Progenitor cell of endocrine pancreas (in vitro differentiated cells): ENCODE results near the gene CLCN2. TPM values are rescaled to one million over a fixed set of nuclear protein-coding genes. Genes with fewer than 3 reads are reported as not detected.

ENCODE experiments used
- DNase-seq: peaks from one replicate; pipeline ENCODE4 v3.0.0; 2021; ENCODE audit warnings: low spot score; ENCODE audit not compliant: unreplicated experiment
- H3K27ac Mint-ChIP-seq: 2 replicates; pipeline ENCODE4 v1.8.0; 2021; ENCODE audit warnings: mild to moderate bottlenecking, moderate library complexity, mixed read lengths
- H3K27me3 Mint-ChIP-seq: 2 replicates; pipeline ENCODE4 v1.8.0; 2021; ENCODE audit warnings: mixed read lengths
- H3K36me3 Mint-ChIP-seq: 2 replicates; pipeline ENCODE4 v1.8.0; 2022; ENCODE audit warnings: mixed read lengths; ENCODE audit not compliant: insufficient read depth
- H3K4me1 Mint-ChIP-seq: 2 replicates; pipeline ENCODE4 v1.8.0; 2021; ENCODE audit warnings: low read depth, mixed read lengths
- H3K4me3 Mint-ChIP-seq: 2 replicates; pipeline ENCODE4 v1.8.0; 2021; ENCODE audit warnings: low read depth, mild to moderate bottlenecking, moderate library complexity, mixed read lengths
- H3K9me3 Mint-ChIP-seq: 2 replicates; pipeline ENCODE4 v1.8.0; 2021; ENCODE audit warnings: low read depth, mixed read lengths
- total RNA-seq: library from RNA; stranded (reverse); gene quantifications from 2 replicates; pipeline ENCODE4 v1.2.1, GENCODE V29; 2021
- TF ChIP-seq, protein P1 (sequence below): fragments of 200-600 bp; sonication (generic); IDR thresholded peaks from one replicate; pipeline ENCODE4 v1.5.0; 2021; ENCODE audit warnings: antibody characterized with exemption, mild to moderate bottlenecking; ENCODE audit not compliant: unreplicated experiment

Gene CLCN2
- total RNA-seq, 1 donor from 2014 or later, result 21.9 TPM

DNA sequence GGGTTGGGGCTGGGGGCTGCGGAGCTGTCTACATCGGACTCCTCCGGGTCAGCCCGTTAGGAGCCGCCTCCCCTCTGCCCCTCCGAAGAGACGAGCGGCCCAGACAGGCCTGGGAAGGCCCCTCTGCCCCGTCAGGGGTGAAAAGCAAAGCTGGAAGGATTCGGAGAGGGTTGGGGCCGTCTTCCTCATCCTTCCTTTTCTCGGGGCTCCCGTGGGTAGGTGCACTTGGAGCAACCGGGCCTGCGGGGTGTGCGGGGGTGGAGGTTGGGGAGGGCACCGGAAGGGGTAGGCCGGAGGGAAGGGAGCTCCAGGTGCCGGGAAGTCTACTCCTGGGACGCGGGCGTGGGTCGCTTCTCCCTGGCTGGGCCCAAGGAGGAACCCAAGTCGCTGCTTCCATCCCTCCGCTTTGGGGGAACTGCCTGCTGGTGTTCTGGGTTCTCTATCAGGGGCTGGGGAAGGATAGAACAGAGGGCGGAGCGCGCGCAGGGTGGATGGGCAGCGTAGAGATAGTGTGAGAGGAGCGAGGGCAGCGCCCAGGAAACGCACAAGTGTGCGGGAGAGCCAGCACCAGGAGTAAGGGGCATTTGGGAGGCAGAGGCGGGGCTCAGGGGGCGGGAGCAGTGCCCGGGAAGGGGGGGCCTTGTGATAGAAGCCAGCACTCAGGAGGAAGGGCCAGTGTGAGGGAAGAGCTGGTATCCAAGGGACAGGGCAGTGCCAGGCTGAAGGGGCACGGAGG lies 695 bp upstream of the CLCN2 start:
- H3K36me3 Mint-ChIP-seq, result peaks cover 21% of the 10 kb centered on the region
- peak overlapping the region; percentile 96 for H3K4me3 Mint-ChIP-seq
- H3K27me3 Mint-ChIP-seq, result peaks cover 5% of the 10 kb centered on the region
- TF ChIP-seq, protein P1, sequence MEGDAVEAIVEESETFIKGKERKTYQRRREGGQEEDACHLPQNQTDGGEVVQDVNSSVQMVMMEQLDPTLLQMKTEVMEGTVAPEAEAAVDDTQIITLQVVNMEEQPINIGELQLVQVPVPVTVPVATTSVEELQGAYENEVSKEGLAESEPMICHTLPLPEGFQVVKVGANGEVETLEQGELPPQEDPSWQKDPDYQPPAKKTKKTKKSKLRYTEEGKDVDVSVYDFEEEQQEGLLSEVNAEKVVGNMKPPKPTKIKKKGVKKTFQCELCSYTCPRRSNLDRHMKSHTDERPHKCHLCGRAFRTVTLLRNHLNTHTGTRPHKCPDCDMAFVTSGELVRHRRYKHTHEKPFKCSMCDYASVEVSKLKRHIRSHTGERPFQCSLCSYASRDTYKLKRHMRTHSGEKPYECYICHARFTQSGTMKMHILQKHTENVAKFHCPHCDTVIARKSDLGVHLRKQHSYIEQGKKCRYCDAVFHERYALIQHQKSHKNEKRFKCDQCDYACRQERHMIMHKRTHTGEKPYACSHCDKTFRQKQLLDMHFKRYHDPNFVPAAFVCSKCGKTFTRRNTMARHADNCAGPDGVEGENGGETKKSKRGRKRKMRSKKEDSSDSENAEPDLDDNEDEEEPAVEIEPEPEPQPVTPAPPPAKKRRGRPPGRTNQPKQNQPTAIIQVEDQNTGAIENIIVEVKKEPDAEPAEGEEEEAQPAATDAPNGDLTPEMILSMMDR, result no peak
- peak; percentile 45 for DNase-seq
- peak overlapping the region; percentile 97 for H3K27ac Mint-ChIP-seq
- no peaks in the 10 kb centered on the region for H3K9me3 Mint-ChIP-seq
- H3K4me1 Mint-ChIP-seq, result peaks cover 31% of the 10 kb centered on the region

DNA sequence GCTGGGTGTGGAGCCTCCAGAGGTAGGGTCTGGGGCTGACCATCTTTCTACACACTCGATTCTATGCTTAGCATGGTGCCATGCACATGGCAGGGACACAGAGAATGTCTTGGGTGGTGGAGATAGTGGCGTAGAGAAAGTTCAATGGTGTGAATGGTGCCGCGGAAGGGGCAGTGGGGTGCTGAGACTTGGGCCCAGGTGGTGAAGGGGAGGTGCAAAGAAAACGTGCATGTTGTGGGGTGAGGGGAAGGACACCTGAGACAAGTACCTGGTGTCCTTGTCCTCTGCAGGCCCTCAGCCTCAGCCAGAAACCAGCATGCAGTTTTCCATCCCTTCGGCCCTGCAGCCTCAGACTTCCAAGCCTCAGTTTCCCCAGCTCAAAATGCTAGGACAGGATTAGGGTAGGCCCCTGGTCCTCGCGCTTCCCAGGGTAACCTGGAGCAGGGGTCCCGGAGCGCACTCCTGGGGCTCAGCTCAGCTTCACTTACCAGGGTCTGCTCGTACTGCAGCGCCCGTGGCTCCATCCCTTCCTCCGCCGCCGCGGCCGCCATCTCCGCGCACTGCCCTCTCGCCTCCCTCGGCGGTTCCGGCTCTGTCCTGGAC lies 375 bp downstream of the CLCN2 start:
- peak overlapping the region; percentile 40 for H3K27ac Mint-ChIP-seq
- H3K9me3 Mint-ChIP-seq, result no peaks in the 10 kb centered on the region
- peaks cover 13% of the 10 kb centered on the region for H3K36me3 Mint-ChIP-seq
- H3K4me3 Mint-ChIP-seq, result peak overlapping the region; percentile 84
- DNase-seq, result no peak
- peaks cover 25% of the 10 kb centered on the region for H3K4me1 Mint-ChIP-seq
- TF ChIP-seq, protein P1, result no peak
- peaks cover 5% of the 10 kb centered on the region for H3K27me3 Mint-ChIP-seq

DNA sequence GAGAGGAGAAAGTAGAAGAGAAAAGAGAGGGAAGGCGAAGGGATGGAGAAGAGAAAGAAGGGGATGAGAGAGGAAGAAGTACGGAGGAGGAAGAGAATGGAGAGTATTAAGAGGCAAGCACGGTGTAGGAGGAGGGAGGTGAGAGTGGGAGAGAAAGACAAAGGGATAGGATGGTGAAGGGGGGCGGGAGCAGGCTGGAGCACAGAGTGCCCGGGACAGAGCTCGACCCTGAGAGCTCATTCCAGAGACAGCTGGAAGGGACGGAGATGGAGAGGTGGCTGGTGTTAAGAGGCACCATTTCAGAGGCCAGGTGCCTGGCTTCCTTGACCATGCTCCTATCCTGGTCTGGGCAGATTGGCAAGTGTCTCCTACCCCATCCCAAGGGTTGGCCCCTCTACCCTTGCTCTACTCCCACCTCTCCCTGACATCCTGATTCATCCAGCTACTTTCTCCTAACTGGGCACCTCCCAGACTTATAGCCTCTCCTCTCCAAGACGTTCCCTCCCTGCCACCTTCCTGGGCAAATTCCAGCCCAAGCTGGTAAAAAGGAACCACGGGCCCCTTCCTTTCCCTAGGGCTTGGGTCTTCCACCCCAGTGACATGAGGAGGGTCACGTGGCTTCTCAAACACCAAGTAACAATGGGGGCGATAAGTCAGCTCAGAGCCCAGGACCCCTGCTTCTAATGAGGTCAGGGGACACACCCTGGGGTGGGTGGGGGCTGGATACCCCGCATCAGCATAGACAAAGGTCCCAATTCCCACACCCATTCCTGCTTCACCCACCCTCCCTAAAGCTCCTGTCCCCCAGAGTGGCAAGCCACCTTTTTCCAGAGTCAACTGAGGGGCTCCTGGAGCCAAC lies 1.1 kb downstream of the CLCN2 start:
- H3K27ac Mint-ChIP-seq, result peak overlapping the region; percentile 40
- H3K9me3 Mint-ChIP-seq, result no peaks in the 10 kb centered on the region
- H3K27me3 Mint-ChIP-seq, result peaks cover 5% of the 10 kb centered on the region
- DNase-seq, result no peak
- TF ChIP-seq, protein P1, result no peak
- H3K36me3 Mint-ChIP-seq, result peaks cover 13% of the 10 kb centered on the region
- peaks cover 25% of the 10 kb centered on the region for H3K4me1 Mint-ChIP-seq
- H3K4me3 Mint-ChIP-seq, result peak overlapping the region; percentile 84

DNA sequence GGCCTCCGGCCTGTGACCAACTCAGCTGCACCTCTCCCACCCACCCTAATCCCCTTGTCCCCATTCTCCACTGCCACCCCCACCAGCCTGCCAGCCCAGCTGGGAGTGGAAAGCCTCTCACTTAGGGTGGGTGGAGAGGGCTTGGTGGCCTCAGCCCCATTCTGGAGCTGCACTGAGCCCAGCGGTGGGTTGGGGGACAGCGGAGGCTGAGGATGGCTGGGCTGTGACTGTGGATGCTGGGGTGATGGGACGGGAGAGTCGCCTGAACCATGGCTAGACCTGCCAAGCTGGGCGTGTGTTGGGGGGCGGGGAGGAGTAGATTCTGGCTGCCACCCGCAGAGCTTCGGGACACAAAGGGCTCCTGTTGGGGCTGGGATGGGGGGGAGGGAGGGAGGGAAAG lies 1.8 kb downstream of the CLCN2 start:
- no peak for DNase-seq
- Mint-ChIP-seq H3K27me3 (peaks cover 5% of the 10 kb centered on the region), H3K9me3 (no peaks in the 10 kb centered on the region), H3K27ac (no peak overlapping the region), H3K36me3 (peaks cover 10% of the 10 kb centered on the region), H3K4me3 (peak overlapping the region; percentile 84), H3K4me1 (peaks cover 19% of the 10 kb centered on the region)
- TF ChIP-seq, protein P1, result no peak

DNA sequence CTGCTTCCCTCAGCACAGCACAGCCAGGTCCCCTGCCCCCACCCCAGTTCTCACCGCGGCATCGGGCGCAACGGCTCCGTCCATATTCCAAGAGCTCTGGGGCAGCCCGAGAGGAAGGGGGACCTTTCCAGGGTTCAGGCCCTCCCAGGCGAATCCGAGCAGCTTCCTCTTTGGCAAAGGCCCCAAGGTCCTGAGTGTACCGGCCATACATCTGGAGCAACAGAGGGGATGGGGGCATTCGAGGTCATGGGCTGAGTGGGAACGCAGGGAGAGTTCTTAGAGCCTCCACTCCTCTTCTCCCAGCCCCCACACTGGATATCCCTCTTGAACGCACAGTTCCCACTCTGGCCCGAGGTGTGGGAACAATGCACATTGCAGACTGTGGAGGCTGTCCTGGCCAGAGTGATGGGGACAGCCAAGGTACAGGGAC lies 2.5 kb downstream of the CLCN2 start:
- TF ChIP-seq, protein P1, result no peak
- H3K27me3 Mint-ChIP-seq, result peaks cover 5% of the 10 kb centered on the region
- DNase-seq, result no peak
- peaks cover 15% of the 10 kb centered on the region for H3K4me1 Mint-ChIP-seq
- H3K4me3 Mint-ChIP-seq, result no peak overlapping the region
- no peak overlapping the region for H3K27ac Mint-ChIP-seq
- no peaks in the 10 kb centered on the region for H3K9me3 Mint-ChIP-seq
- peaks cover 9% of the 10 kb centered on the region for H3K36me3 Mint-ChIP-seq
